K562 (cell line): Measurements from ENCODE around the gene UNC93B1. TPM values are rescaled to one million over a fixed set of nuclear protein-coding genes. Genes with fewer than 3 reads are reported as not detected.

ENCODE experiments used
- CAMTA2 ChIP-seq: fragments of 250-450 bp; sonication (Bioruptor Pico); conservative IDR thresholded peaks from 2 replicates; pipeline ENCODE4 v1.5.1; 2022
- CBFA2T3 ChIP-seq: fragments of 450-650 bp; IDR thresholded peaks from 2 replicates; pipeline ENCODE4 v1.6.1; 2017
- HNRNPLL ChIP-seq: fragments of 200-400 bp; formaldehyde crosslinking; IDR thresholded peaks from 2 replicates; pipeline ENCODE4 v1.6.1; 2017; ENCODE audit warnings: low read length, low read depth, mild to moderate bottlenecking; ENCODE audit not compliant: poor library complexity, severe bottlenecking
- NCOA1 ChIP-seq: fragments of 450-650 bp; IDR thresholded peaks from 2 replicates; pipeline ENCODE4 v1.6.1; 2016; ENCODE audit warnings: low read depth
- PHF8 ChIP-seq: fragments of 200-600 bp; sonication (generic); IDR thresholded peaks from 2 replicates; pipeline ENCODE4 v1.6.1; 2012; ENCODE audit warnings: mixed run types, mild to moderate bottlenecking, inconsistent platforms, low read length, moderate library complexity, borderline replicate concordance
- POLR2A ChIP-seq: fragments of 450-650 bp; conservative IDR thresholded peaks from 2 replicates; pipeline ENCODE4 v1.6.1; 2016
- RBM34 ChIP-seq: fragments of 200-400 bp; formaldehyde crosslinking; IDR thresholded peaks from 2 replicates; pipeline ENCODE4 v1.6.1; 2018; ENCODE audit warnings: low read length, borderline replicate concordance; ENCODE audit not compliant: insufficient read depth
- SMARCA5 ChIP-seq: fragments of 450-650 bp; IDR thresholded peaks from 2 replicates; pipeline ENCODE4 v1.6.1; 2016
- polyA plus RNA-seq, 8 experiments: library from polyadenylated mRNA; depleted of rRNA in 4 of 8; stranded (reverse) in 5 of 8; unstranded in 3 of 8; fragments of >200 nt; fragmentation: Nextera tagmentation in 2 of 8; fragmentation: Illumina TruSeq in 1 of 8; extraction: Ambion mirVana in 2 of 8; extraction: Trizol in 1 of 8; gene quantifications; 2 replicates each; pipeline versions ENCODE4 v1.2.1 to v1.2.3, GENCODE V29; 2011 to 2014; ENCODE audit warnings: inconsistent platforms in 1 of 8, missing spikeins in 1 of 8
- total RNA-seq, 7 experiments: library from RNA; depleted of rRNA in 6 of 7; stranded (reverse); fragments of >200 nt in 6 of 7; fragmentation: Illumina TruSeq in 2 of 7; extraction: Trizol in 2 of 7; gene quantifications; 2 replicates each; pipeline versions ENCODE4 v1.2.1 to v1.2.3, GENCODE V29; 2011 to 2021; ENCODE audit warnings: low replicate concordance in 1 of 7
- TF ChIP-seq, protein P1 (sequence below): IDR thresholded peaks from 2 replicates; pipeline ENCODE4 v1.6.1; 2011; ENCODE audit not compliant: insufficient read length; ENCODE audit errors: extremely low read depth
- TF ChIP-seq, protein P2 (sequence below): fragments of 450-650 bp; IDR thresholded peaks from 2 replicates; pipeline ENCODE4 v1.7.0; 2016; ENCODE audit warnings: borderline replicate concordance
- TF ChIP-seq, protein P3 (sequence below): fragments of 250-450 bp; sonication (Bioruptor Pico); IDR thresholded peaks from 2 replicates; pipeline ENCODE4 v1.5.1; 2021; ENCODE audit warnings: mild to moderate bottlenecking
- TF ChIP-seq, protein P4 (sequence below): sonication (generic); formaldehyde crosslinking; IDR thresholded peaks from 2 replicates; pipeline ENCODE4 v1.8.0; 2022; ENCODE audit warnings: mild to moderate bottlenecking, missing genetic modification reagents, borderline replicate concordance
- TF ChIP-seq, protein P5 (sequence below): sonication (generic); formaldehyde crosslinking; IDR thresholded peaks from 2 replicates; pipeline ENCODE4 v1.5.0; 2020; ENCODE audit warnings: missing genetic modification reagents

Gene UNC93B1
- total and polyA plus RNA-seq, 9 of the 15 experiments (the other 6 are each of a cell fraction or from before 2014, with no cell fraction given): 0.10 to 13.6 (median 6.5) TPM

DNA sequence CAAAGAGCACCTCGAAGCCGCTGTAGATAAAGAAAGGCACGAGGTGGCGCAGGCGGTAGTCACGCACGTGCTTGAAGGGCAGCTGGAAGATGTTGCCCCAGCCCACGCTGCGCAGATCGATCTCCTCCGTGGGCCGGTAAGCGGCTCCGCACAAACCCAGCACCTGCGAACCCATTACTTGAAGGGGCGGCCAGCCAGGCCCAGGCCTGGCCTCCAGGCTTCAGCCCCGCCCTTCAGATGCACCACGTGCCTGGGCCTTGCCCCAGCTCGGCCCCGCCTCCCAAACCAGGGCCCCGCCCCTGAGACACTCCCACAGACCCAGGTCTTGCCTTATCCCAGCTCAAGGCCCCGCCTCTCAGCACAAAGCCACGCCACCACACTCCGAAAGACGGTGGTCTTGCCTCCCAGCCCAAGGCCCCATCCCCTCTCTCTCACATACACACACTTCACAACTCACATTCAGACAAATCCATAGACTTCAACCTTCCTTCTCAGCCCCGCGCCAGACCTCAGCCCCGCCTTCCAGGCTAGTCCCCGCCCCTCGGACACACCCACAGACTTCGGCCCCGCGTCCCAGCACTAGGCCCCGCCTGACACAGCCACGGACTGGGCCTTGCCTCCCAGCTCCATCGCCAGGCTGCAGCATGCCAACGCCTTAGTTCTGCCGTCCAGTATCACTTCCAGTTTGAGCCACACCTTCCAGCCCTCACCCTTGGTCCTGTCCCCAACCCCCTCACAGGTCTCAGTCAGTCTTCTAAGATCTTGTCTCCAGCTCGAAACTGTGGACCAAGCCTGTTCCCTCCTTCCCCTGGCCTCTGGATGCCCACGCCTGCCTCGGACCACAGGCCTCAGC, 7.0 kb downstream of the UNC93B1 start (continued):
- TF ChIP-seq, protein P1, sequence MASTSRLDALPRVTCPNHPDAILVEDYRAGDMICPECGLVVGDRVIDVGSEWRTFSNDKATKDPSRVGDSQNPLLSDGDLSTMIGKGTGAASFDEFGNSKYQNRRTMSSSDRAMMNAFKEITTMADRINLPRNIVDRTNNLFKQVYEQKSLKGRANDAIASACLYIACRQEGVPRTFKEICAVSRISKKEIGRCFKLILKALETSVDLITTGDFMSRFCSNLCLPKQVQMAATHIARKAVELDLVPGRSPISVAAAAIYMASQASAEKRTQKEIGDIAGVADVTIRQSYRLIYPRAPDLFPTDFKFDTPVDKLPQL: no peak
- no peak for TF ChIP-seq HNRNPLL
- TF ChIP-seq, protein P2, sequence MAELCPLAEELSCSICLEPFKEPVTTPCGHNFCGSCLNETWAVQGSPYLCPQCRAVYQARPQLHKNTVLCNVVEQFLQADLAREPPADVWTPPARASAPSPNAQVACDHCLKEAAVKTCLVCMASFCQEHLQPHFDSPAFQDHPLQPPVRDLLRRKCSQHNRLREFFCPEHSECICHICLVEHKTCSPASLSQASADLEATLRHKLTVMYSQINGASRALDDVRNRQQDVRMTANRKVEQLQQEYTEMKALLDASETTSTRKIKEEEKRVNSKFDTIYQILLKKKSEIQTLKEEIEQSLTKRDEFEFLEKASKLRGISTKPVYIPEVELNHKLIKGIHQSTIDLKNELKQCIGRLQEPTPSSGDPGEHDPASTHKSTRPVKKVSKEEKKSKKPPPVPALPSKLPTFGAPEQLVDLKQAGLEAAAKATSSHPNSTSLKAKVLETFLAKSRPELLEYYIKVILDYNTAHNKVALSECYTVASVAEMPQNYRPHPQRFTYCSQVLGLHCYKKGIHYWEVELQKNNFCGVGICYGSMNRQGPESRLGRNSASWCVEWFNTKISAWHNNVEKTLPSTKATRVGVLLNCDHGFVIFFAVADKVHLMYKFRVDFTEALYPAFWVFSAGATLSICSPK: no peak
- TF ChIP-seq NCOA1: no peak
- no peak for TF ChIP-seq SMARCA5
- TF ChIP-seq CBFA2T3: no peak
- TF ChIP-seq, protein P3, sequence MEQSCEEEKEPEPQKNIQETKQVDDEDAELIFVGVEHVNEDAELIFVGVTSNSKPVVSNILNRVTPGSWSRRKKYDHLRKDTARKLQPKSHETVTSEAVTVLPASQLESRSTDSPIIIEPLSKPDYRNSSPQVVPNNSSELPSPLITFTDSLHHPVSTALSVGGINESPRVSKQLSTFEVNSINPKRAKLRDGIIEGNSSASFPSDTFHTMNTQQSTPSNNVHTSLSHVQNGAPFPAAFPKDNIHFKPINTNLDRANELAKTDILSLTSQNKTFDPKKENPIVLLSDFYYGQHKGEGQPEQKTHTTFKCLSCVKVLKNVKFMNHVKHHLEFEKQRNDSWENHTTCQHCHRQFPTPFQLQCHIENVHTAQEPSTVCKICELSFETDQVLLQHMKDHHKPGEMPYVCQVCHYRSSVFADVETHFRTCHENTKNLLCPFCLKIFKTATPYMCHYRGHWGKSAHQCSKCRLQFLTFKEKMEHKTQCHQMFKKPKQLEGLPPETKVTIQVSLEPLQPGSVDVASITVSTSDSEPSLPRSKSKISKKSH: no peak
- TF ChIP-seq, protein P4, sequence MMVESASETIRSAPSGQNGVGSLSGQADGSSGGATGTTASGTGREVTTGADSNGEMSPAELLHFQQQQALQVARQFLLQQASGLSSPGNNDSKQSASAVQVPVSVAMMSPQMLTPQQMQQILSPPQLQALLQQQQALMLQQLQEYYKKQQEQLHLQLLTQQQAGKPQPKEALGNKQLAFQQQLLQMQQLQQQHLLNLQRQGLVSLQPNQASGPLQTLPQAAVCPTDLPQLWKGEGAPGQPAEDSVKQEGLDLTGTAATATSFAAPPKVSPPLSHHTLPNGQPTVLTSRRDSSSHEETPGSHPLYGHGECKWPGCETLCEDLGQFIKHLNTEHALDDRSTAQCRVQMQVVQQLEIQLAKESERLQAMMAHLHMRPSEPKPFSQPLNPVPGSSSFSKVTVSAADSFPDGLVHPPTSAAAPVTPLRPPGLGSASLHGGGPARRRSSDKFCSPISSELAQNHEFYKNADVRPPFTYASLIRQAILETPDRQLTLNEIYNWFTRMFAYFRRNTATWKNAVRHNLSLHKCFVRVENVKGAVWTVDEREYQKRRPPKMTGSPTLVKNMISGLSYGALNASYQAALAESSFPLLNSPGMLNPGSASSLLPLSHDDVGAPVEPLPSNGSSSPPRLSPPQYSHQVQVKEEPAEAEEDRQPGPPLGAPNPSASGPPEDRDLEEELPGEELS: no peak
- TF ChIP-seq PHF8: no peak; the same call in 1 of the 2 replicates
- no peak for TF ChIP-seq CAMTA2
- TF ChIP-seq RBM34: no peak
- TF ChIP-seq, protein P5, sequence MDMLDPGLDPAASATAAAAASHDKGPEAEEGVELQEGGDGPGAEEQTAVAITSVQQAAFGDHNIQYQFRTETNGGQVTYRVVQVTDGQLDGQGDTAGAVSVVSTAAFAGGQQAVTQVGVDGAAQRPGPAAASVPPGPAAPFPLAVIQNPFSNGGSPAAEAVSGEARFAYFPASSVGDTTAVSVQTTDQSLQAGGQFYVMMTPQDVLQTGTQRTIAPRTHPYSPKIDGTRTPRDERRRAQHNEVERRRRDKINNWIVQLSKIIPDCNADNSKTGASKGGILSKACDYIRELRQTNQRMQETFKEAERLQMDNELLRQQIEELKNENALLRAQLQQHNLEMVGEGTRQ (CRISPR knock-in tag): peak; percentile 98
- TF ChIP-seq POLR2A: no peak; the same call in 1 of the 2 replicates
